HCT116 (cell line): ENCODE data around the gene PRKCA. TPM values are rescaled to one million over a fixed set of nuclear protein-coding genes. Genes with fewer than 3 reads are reported as not detected.

Experiments used
- ATAC-seq: fragments of 200-7000 bp; cut with Tn5 transposase; 2 replicates; pipeline ENCODE4 v1.9.1; 2020; ENCODE audit warnings: mild to moderate bottlenecking, moderate library complexity
- BruUV-seq: library from RNA; stranded (reverse); fragments of 400-500 nt; replicated peaks from 2 replicates; lab custom pipeline; 2021; lab: Mats Ljungman, UMichigan
- CTCF ChIA-PET: fragments of 300-600 bp; sonication (Branson Sonifier 250); formaldehyde crosslinking; loops from one replicate; lab custom pipeline; 2021; ENCODE audit warnings: antibody characterized with exemption; lab: Charles Lee
- POLR2A ChIA-PET: fragments of 300-600, 350-600 bp; sonication (Branson Sonifier 250); formaldehyde crosslinking; loops from one replicate; lab custom pipeline; 2021; ENCODE audit warnings: antibody characterized with exemption; lab: Charles Lee
- RAD21 ChIA-PET, 2 experiments: fragments of 300-600 bp; sonication (Branson Sonifier 250); formaldehyde crosslinking; loops; one replicate each; lab custom pipeline; 2023; ENCODE audit warnings: low total read pairs in 2 of 2; ENCODE audit not compliant: uncharacterized antibody in 2 of 2, unreplicated experiment in 2 of 2, low non-redundant PET in 1 of 2; lab: Charles Lee
- DNase-seq: peaks from one replicate; pipeline ENCODE4 v3.0.0-alpha.2; 2010; ENCODE audit warnings: low read depth, low spot score
- H2AFZ ChIP-seq: fragments of 200-600 bp; shearing (Covaris generic), sonication (generic); 2 replicates; pipeline ENCODE4 v1.6.1; 2017; ENCODE audit warnings: low read depth, mixed run types, mixed read lengths, antibody characterized with exemption, low read length; ENCODE audit not compliant: poor library complexity, severe bottlenecking
- H3K27ac ChIP-seq: 2 replicates; pipeline ENCODE4 v1.5.1; 2012; ENCODE audit warnings: low read depth, low read length
- H3K27me3 ChIP-seq: fragments of 200-600 bp; sonication (generic); 2 replicates; pipeline ENCODE4 v1.6.1; 2016; ENCODE audit warnings: mixed run types, low read length, mixed read lengths; ENCODE audit not compliant: insufficient read depth
- H3K36me3 ChIP-seq, 2 experiments: fragments of 200-500 bp in 1 of 2; fragments of 200-600 bp in 1 of 2; sonication (Bioruptor generic) in 1 of 2; sonication (generic) in 1 of 2; 2 replicates each; pipeline versions ENCODE4 v1.5.1 to v1.6.1; 2014 to 2016; ENCODE audit warnings: low read length in 2 of 2, inconsistent platforms in 1 of 2, mixed read lengths in 1 of 2, mixed run types in 1 of 2; ENCODE audit not compliant: insufficient read depth in 2 of 2, control insufficient read depth in 1 of 2
- H3K4me1 ChIP-seq, 2 experiments: fragments of 200-600 bp in 1 of 2; sonication (generic) in 1 of 2; 2 replicates each; pipeline versions ENCODE4 v1.5.1 to v1.6.1; 2012 to 2017; ENCODE audit warnings: low read length in 2 of 2, inconsistent platforms in 1 of 2, mild to moderate bottlenecking in 1 of 2, mixed read lengths in 1 of 2, mixed run types in 1 of 2, moderate library complexity in 1 of 2; ENCODE audit not compliant: insufficient read depth in 2 of 2, control insufficient read depth in 1 of 2
- H3K4me2 ChIP-seq: fragments of 200-600 bp; sonication (generic); 2 replicates; pipeline ENCODE4 v1.6.1; 2017; ENCODE audit warnings: mixed run types, low read length, mixed read lengths
- H3K4me3 ChIP-seq, 2 experiments: fragments of 200-600 bp in 1 of 2; sonication (generic) in 1 of 2; replicated peaks in 1 of 2; 2 replicates each; pipeline ENCODE4 v1.5.1; 2011 to 2016; ENCODE audit warnings: low read length in 2 of 2, control low read depth in 1 of 2, low read depth in 1 of 2, mild to moderate bottlenecking in 1 of 2, mixed read lengths in 1 of 2, mixed run types in 1 of 2
- H3K79me2 ChIP-seq: fragments of 200-600 bp; sonication (generic); 2 replicates; pipeline ENCODE4 v1.6.1; 2017; ENCODE audit warnings: mild to moderate bottlenecking, mixed run types, low read length, moderate library complexity, mixed read lengths; ENCODE audit not compliant: insufficient read depth
- H3K9ac ChIP-seq: fragments of 200-600 bp; sonication (generic); 2 replicates; pipeline ENCODE4 v1.6.1; 2016; ENCODE audit warnings: low read length, mixed read lengths
- H3K9me2 ChIP-seq: fragments of 200-600 bp; sonication (generic), shearing (Covaris generic); 2 replicates; pipeline ENCODE4 v1.6.1; 2017; ENCODE audit warnings: mixed run types, mild to moderate bottlenecking, moderate library complexity; ENCODE audit not compliant: insufficient read depth
- H3K9me3 ChIP-seq, 2 experiments: fragments of 200-500 bp in 1 of 2; fragments of 200-600 bp in 1 of 2; sonication (Bioruptor generic) in 1 of 2; sonication (generic) in 1 of 2; 2 replicates each; pipeline ENCODE4 v1.6.1; 2014 to 2017; ENCODE audit warnings: low read length in 2 of 2, mixed read lengths in 2 of 2, inconsistent platforms in 1 of 2, low read depth in 1 of 2, mild to moderate bottlenecking in 1 of 2, mixed run types in 1 of 2, moderate library complexity in 1 of 2; ENCODE audit not compliant: control insufficient read depth in 1 of 2, insufficient read depth in 1 of 2
- H4K20me1 ChIP-seq: fragments of 200-600 bp; sonication (generic), shearing (Covaris generic); 2 replicates; pipeline ENCODE4 v1.6.1; 2017; ENCODE audit warnings: mixed run types, mild to moderate bottlenecking, moderate library complexity; ENCODE audit not compliant: insufficient read depth
- ATF3 ChIP-seq: IDR thresholded peaks from 2 replicates; pipeline ENCODE4 v1.6.1; 2012
- CBX3 ChIP-seq: IDR thresholded peaks from 2 replicates; pipeline ENCODE4 v1.6.1; 2012; ENCODE audit warnings: low read depth
- CEBPB ChIP-seq: IDR thresholded peaks from 2 replicates; pipeline ENCODE4 v1.6.1; 2012; ENCODE audit warnings: low read depth
- CTCF ChIP-seq, 3 experiments: fragments of 200-600 bp in 1 of 3; sonication (generic) in 1 of 3; IDR thresholded peaks in 2 of 3; conservative IDR thresholded peaks in 1 of 3; 2 replicates each; pipeline ENCODE4 v1.5.1; 2012 to 2017; ENCODE audit warnings: low read depth in 2 of 3, low read length in 2 of 3, antibody characterized with exemption in 1 of 3, borderline replicate concordance in 1 of 3, control low read depth in 1 of 3, mild to moderate bottlenecking in 1 of 3, mixed read lengths in 1 of 3, mixed run types in 1 of 3, moderate library complexity in 1 of 3; ENCODE audit not compliant: insufficient read depth in 1 of 3
- EGR1 ChIP-seq: IDR thresholded peaks from 2 replicates; pipeline ENCODE4 v1.6.1; 2012; ENCODE audit warnings: low read depth
- ELF1 ChIP-seq: IDR thresholded peaks from 2 replicates; pipeline ENCODE4 v1.6.1; 2012; ENCODE audit warnings: low read depth, borderline replicate concordance
- EZH2 ChIP-seq: fragments of 200-600 bp; sonication (generic); IDR thresholded peaks from 2 replicates; pipeline ENCODE4 v1.6.1; 2017; ENCODE audit warnings: antibody characterized with exemption, mixed run types
- EZH2phosphoT487 ChIP-seq: fragments of 200-600 bp; IDR thresholded peaks from 2 replicates; pipeline ENCODE4 v1.6.1; 2018; ENCODE audit warnings: antibody characterized with exemption, borderline replicate concordance
- FOSL1 ChIP-seq: IDR thresholded peaks from 2 replicates; pipeline ENCODE4 v1.6.1; 2012; ENCODE audit warnings: low read depth
- JUND ChIP-seq: IDR thresholded peaks from 2 replicates; pipeline ENCODE4 v1.6.1; 2012
- POLR2AphosphoS5 ChIP-seq: IDR thresholded peaks from 2 replicates; pipeline ENCODE4 v1.6.1; 2011; ENCODE audit warnings: mild to moderate bottlenecking, low read depth, low read length, moderate library complexity
- RAD21 ChIP-seq: IDR thresholded peaks from 2 replicates; pipeline ENCODE4 v1.6.1; 2012; ENCODE audit warnings: low read depth, mild to moderate bottlenecking
- REST ChIP-seq: IDR thresholded peaks from 2 replicates; pipeline ENCODE4 v1.6.1; 2012; ENCODE audit warnings: low read depth
- SP1 ChIP-seq: IDR thresholded peaks from 2 replicates; pipeline ENCODE4 v1.6.1; 2012; ENCODE audit warnings: low read depth
- SRF ChIP-seq: IDR thresholded peaks from 2 replicates; pipeline ENCODE4 v1.6.1; 2012; ENCODE audit warnings: low read depth
- TCF7L2 ChIP-seq: IDR thresholded peaks from 2 replicates; pipeline ENCODE4 v1.7.0; 2011; ENCODE audit warnings: borderline replicate concordance, inconsistent platforms; ENCODE audit not compliant: insufficient read depth, insufficient read length; ENCODE audit errors: extremely low read depth
- YY1 ChIP-seq: IDR thresholded peaks from 2 replicates; pipeline ENCODE4 v1.6.1; 2011; ENCODE audit warnings: low read length, low read depth, moderate library complexity, mild to moderate bottlenecking; ENCODE audit not compliant: insufficient replicate concordance; ENCODE audit errors: extremely low read depth
- ZFX ChIP-seq: fragments of 450-650 bp; IDR thresholded peaks from 2 replicates; pipeline ENCODE4 v1.6.1; 2017
- intact Hi-C: fragments of 100-400 bp; cut with micrococcal nuclease; formaldehyde crosslinking; loops from 2 replicates; pipeline ENCODE4 v1.10.0; 2022
- total RNA-seq: library from RNA; stranded (reverse); gene quantifications from one replicate; pipeline ENCODE4 v1.2.1, GENCODE V29; 2021; ENCODE audit not compliant: unreplicated experiment
- TF ChIP-seq, protein P1 (sequence below): IDR thresholded peaks from 2 replicates; pipeline ENCODE4 v1.6.1; 2012

PRKCA gene
- total RNA-seq, 1 experiment from 2014 or later: 18.8 TPM

DNA sequence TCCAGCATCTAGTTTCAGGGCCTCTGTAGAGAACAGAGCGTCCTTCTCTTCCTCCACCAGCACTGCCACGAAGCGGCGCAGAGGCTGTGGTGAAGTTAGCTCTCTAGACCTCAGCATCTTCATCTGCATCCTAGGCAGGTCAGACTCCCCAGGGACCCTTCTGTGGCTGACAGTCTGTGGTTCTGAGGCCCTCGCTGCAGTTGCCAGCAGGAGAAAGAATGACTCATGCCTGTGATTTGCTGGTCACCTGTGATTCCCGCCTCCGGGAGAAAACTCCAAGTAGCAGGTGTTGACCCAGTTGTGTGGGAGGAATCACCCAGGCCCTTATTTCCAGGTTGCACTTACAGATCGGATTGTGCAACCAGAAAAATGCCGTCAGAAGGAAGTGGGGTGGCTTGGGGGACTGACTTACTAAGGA is 415.2 kb downstream of the PRKCA start:
- no peaks in the 10 kb centered on the region for H3K9me3 ChIP-seq
- no peaks in the 10 kb centered on the region for H4K20me1 ChIP-seq
- H3K27me3 ChIP-seq: no peaks in the 10 kb centered on the region
- DNase-seq (no peak), ATAC-seq (no peak)
- H3K9ac ChIP-seq: no peak overlapping the region
- no peak overlapping the region for H3K4me2 ChIP-seq
- POLR2A ChIA-PET: no interaction called here
- H3K79me2 ChIP-seq: no peaks in the 10 kb centered on the region
- CTCF ChIA-PET: interaction anchor here (0.9 to 1.2 kb wide), 3 partner anchors 20 to 187 kb away, joined by 3 to 4 read pairs (median 3); no protein-coding TSS in a partner anchor
- H3K9me2 ChIP-seq: no peaks in the 10 kb centered on the region
- RAD21 ChIA-PET: interaction anchor here in 1 of 2 experiments (1.2 kb wide), 1 partner anchor 182 kb away, joined by 3 read pairs; no protein-coding TSS in a partner anchor
- H3K27ac ChIP-seq: no peak overlapping the region
- TF ChIP-seq CTCF (IDR thresholded peaks at IDR 0.05 in 2 of 3, conservative IDR thresholded peaks at IDR 0.05 in 1 of 3; ENCODE audit: borderline replicate concordance in 1 of 3, insufficient read depth in 1 of 3, low read depth in 2 of 3, low read length in 2 of 3): no peak
- TF ChIP-seq YY1: no peak
- TF ChIP-seq EZH2phosphoT487: no peak
- TF ChIP-seq EZH2: no peak
- TF ChIP-seq REST: no peak
- TF ChIP-seq FOSL1: no peak
- TF ChIP-seq CEBPB: no peak
- no peak for TF ChIP-seq ATF3
- no peak for TF ChIP-seq RAD21
- TF ChIP-seq SRF: no peak
- no peak for TF ChIP-seq POLR2AphosphoS5
- TF ChIP-seq TCF7L2: no peak
- TF ChIP-seq JUND: no peak
- no peak for TF ChIP-seq SP1
- TF ChIP-seq, protein P1, sequence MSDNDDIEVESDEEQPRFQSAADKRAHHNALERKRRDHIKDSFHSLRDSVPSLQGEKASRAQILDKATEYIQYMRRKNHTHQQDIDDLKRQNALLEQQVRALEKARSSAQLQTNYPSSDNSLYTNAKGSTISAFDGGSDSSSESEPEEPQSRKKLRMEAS: no peak
- no peak for TF ChIP-seq EGR1
- TF ChIP-seq CBX3: no peak
- TF ChIP-seq ZFX: no peak
- no peak for TF ChIP-seq ELF1
- no peaks in the 10 kb centered on the region for H3K36me3 ChIP-seq
- H3K4me1 ChIP-seq: peaks cover 6 to 7% of the 10 kb centered on the region in 2 experiments; a peak in 2 of 4 replicates
- intact Hi-C loops: loop anchor here (2.0 to 10.0 kb wide), 2 partner anchors 441 to 647 kb away; partner anchors contain the start of gene PSMD12
- no peak overlapping the region for H3K4me3 ChIP-seq
- no TSS peak for BruUV-seq
- H2AFZ ChIP-seq: no peak overlapping the region
